Heart left ventricle (tissue), 13 donors: Measurements from ENCODE around the gene CDH20.

Experiments
- CTCF ChIP-seq, 12 donors: fragments of 200-600 bp; sonication (generic) in 4 of 12; IDR thresholded peaks; one replicate each; pipeline versions ENCODE4 v1.5.0 to v1.8.0; 2018 to 2022; ENCODE audit warnings: antibody characterized with exemption in 12 of 12, mild to moderate bottlenecking in 5 of 12
- POLR2A ChIP-seq, 2 donors: fragments of 450-650 bp; IDR thresholded peaks; one replicate each; pipeline ENCODE4 v1.6.1; 2017; ENCODE audit warnings: antibody characterized with exemption in 2 of 2, mild to moderate bottlenecking in 2 of 2, moderate library complexity in 2 of 2
- donor health status: ischemic (EF 13 %, LVEDD 7.1; RV severe dilation, severe dysfunction).
- donor health status: DM: no; HTN: yes; CAD: no.
- donor health status: DM: no; HTN: no; CAD: no.
- donor health status: ischemic (EF 25% LVEDD 6.9; RV normal size, moderate dysfunction).
- donor health status: ischemic (EF 25% LVEDD 5.7; RV mildly dilated, moderate dysfunction).
- donor health status: ischemic (EF 35%, LVEDD 5.7; RV mildly dilated, moderate dysfunction).
- donor health status: nonischemic (EF 11% LVEDD 7.7; RV severe dilation, severe dysfunction).
- donor health status: DM: yes; HTN: yes; CAD: no.
- donor health status: PGD.
- donor health status: ischemic (EF 29% LVEDD 5.4; RV normal size, mild dysfunction).
- donor health status: nonischemic (EF 23%, LVEDD 6.1; RV moderate dilation, normal function).

- TF ChIP-seq CTCF (IDR thresholded peaks at IDR 0.05): no peak
- TF ChIP-seq POLR2A (IDR thresholded peaks at IDR 0.05): no peak
These were observed 141.1 kb downstream of the CDH20 start for GRCh38 chr18:61474341-61474740.
